ENCODE results near the gene CMSS1.
"Not testable (repeated sequence)": the region's sequence is repeated elsewhere in the genome, so short reads cannot be mapped to it uniquely, and the experiment has no call there.

CMSS1 gene

GRCh38 chr3:100207886-100208285 is 390.2 kb downstream of the CMSS1 start:
- DNase-seq, result no peak

- no peak for DNase-seq
Observed at GRCh38 chr3:100209169-100209568, 391.5 kb downstream of the CMSS1 start.

- DNase-seq, result no peak
Observed at GRCh38 chr3:100209948-100210771, 392.5 kb downstream of the CMSS1 start.

GRCh38 chr3:100210772-100211135 is 393.1 kb downstream of the CMSS1 start:
- no peak for DNase-seq

GRCh38 chr3:100213891-100214573 is 396.4 kb downstream of the CMSS1 start:
- DNase-seq, result no peak

- no peak for DNase-seq
Observed at GRCh38 chr3:100214574-100214964, 396.9 kb downstream of the CMSS1 start.

GRCh38 chr3:100216713-100217112 is 399.1 kb downstream of the CMSS1 start:
- no peak for DNase-seq

GRCh38 chr3:100221159-100221558 is 403.5 kb downstream of the CMSS1 start:
- DNase-seq, result no peak

- no peak for DNase-seq
Observed at GRCh38 chr3:100225193-100225592, 407.5 kb downstream of the CMSS1 start.

- DNase-seq, result no peak
Observed at GRCh38 chr3:100225883-100226282, 408.2 kb downstream of the CMSS1 start.

- no peak for DNase-seq
Observed at GRCh38 chr3:100226712-100227429, 409.2 kb downstream of the CMSS1 start.

- no peak for DNase-seq
Observed at GRCh38 chr3:100227511-100227921, 409.9 kb downstream of the CMSS1 start.

GRCh38 chr3:100228247-100228646 is 410.6 kb downstream of the CMSS1 start:
- no peak for DNase-seq

- DNase-seq, result not testable (repeated sequence)
Observed at GRCh38 chr3:100229188-100229587, 411.5 kb downstream of the CMSS1 start.

GRCh38 chr3:100230710-100231109 is 413.0 kb downstream of the CMSS1 start:
- no peak for DNase-seq

All from activated CD4-positive, CD25-positive, alpha-beta regulatory T cell (primary cell).